Endodermal cell (in vitro differentiated cells): ENCODE measurements around the gene ELP1. TPM values are rescaled to one million over a fixed set of nuclear protein-coding genes. Genes with fewer than 3 reads are reported as not detected.
A peak's percentile ranks its signal among the peaks of the same experiment; 100 is the strongest.
"Not testable (repeated sequence)": the region's sequence is repeated elsewhere in the genome, so short reads cannot be mapped to it uniquely, and the experiment has no call there.

ENCODE experiments used
- DNase-seq: peaks from one replicate; pipeline ENCODE4 v3.0.0-alpha.2; 2017
- H3K27ac ChIP-seq: 2 replicates; pipeline ENCODE4 v1.5.1; 2013; ENCODE audit warnings: mild to moderate bottlenecking, low read depth, low read length, moderate library complexity
- H3K27me3 ChIP-seq: 2 replicates; pipeline ENCODE4 v1.6.1; 2013; ENCODE audit warnings: mild to moderate bottlenecking, low read length, moderate library complexity; ENCODE audit not compliant: insufficient read depth, control insufficient read depth, poor library complexity, severe bottlenecking
- H3K36me3 ChIP-seq: 2 replicates; pipeline ENCODE4 v1.7.0; 2013; ENCODE audit warnings: mild to moderate bottlenecking, low read length, moderate library complexity; ENCODE audit not compliant: control insufficient read depth, insufficient read depth
- H3K4me1 ChIP-seq: one replicate; pipeline ENCODE4 v1.7.0; 2013; ENCODE audit warnings: low read length; ENCODE audit not compliant: control insufficient read depth, insufficient read depth
- H3K4me3 ChIP-seq: 2 replicates; pipeline ENCODE4 v1.5.1; 2013; ENCODE audit warnings: mild to moderate bottlenecking, low read length, moderate library complexity
- H3K9ac ChIP-seq: 2 replicates; pipeline ENCODE4 v1.6.1; 2013; ENCODE audit warnings: mild to moderate bottlenecking, low read length, moderate library complexity; ENCODE audit not compliant: poor library complexity, severe bottlenecking; ENCODE audit errors: extremely low read depth
- H3K9me3 ChIP-seq: 2 replicates; pipeline ENCODE4 v1.6.1; 2013; ENCODE audit warnings: mild to moderate bottlenecking, low read length, moderate library complexity; ENCODE audit not compliant: control insufficient read depth
- H3K27ac Mint-ChIP-seq: 2 replicates; pipeline ENCODE4 v1.8.0; 2020; ENCODE audit warnings: mixed read lengths
- H3K27me3 Mint-ChIP-seq: 2 replicates; pipeline ENCODE4 v1.8.0; 2021; ENCODE audit warnings: mild to moderate bottlenecking, mixed read lengths; ENCODE audit not compliant: insufficient read depth
- H3K36me3 Mint-ChIP-seq: 2 replicates; pipeline ENCODE4 v1.8.0; 2020; ENCODE audit warnings: low read depth, mixed read lengths
- H3K4me1 Mint-ChIP-seq: 2 replicates; pipeline ENCODE4 v1.8.0; 2020; ENCODE audit warnings: mixed read lengths
- H3K4me3 Mint-ChIP-seq: 2 replicates; pipeline ENCODE4 v1.8.0; 2020; ENCODE audit warnings: mild to moderate bottlenecking, moderate library complexity, mixed read lengths
- H3K9me3 Mint-ChIP-seq: 2 replicates; pipeline ENCODE4 v1.8.0; 2020; ENCODE audit warnings: mild to moderate bottlenecking, mixed read lengths
- WGBS, 2 experiments: methylation state at CpG; one replicate each; pipeline versions ENCODE4 v1.1.5 to v1.1.7; 2013; ENCODE audit warnings: missing lambda C conversion rate in 2 of 2, mixed read lengths in 1 of 2; ENCODE audit not compliant: insufficient coverage in 1 of 2, insufficient read length in 1 of 2; 5-methylcytosine and 5-hydroxymethylcytosine counted together
- total RNA-seq, 2 donors: library from RNA; stranded (reverse); fragmentation: NEBNext Ultra II Directional in 1 of 2; extraction: Animal tissue kit (Norgen Biotek cat#: 25700) in 1 of 2; gene quantifications; 2 replicates in 1 of 2; 3 replicates in 1 of 2; pipeline ENCODE4 v1.2.1, GENCODE V29; 2021
- TF ChIP-seq, protein P1 (sequence below): fragments of 200-600 bp; sonication (generic); conservative IDR thresholded peaks from 2 replicates; pipeline ENCODE4 v1.5.0; 2021; ENCODE audit warnings: antibody characterized with exemption, mild to moderate bottlenecking

Gene ELP1
- total RNA-seq, 2 donors from 2014 or later = 32.9 to 37.1 TPM

DNA sequence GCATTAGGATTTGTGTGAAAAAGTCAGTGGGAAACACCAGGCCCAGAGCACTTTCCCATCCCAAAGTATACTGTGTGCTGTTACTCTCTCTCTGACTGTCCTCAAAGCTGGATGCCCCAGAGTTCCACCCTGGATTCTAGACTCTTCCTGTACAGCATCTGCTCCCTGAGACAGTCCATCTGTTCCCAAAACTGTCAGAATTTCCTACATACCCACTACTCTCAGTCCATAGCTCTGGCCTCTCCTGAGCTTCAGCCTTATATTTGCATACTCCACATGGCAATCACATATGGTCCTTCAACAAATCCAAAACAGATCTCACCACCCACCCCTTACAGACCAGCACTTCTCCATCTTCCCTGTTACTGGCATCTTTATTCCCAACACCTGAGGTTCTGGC lies 9.5 kb downstream of the ELP1 start:
- Mint-ChIP-seq H3K36me3 (peaks cover 51% of the 10 kb centered on the region), H3K4me1 (no peaks in the 10 kb centered on the region), H3K27ac (peak overlapping the region; percentile 9), H3K4me3 (no peak overlapping the region), H3K9me3 (no peaks in the 10 kb centered on the region), H3K27me3 (no peaks in the 10 kb centered on the region)
- Histone ChIP-seq H3K9ac (no peak overlapping the region), H3K4me3 (no peak overlapping the region), H3K27ac (no peak overlapping the region), H3K4me1 (no peaks in the 10 kb centered on the region), H3K36me3 (peaks cover 80% of the 10 kb centered on the region), H3K27me3 (no peaks in the 10 kb centered on the region), H3K9me3 (no peaks in the 10 kb centered on the region)
- TF ChIP-seq, protein P1, sequence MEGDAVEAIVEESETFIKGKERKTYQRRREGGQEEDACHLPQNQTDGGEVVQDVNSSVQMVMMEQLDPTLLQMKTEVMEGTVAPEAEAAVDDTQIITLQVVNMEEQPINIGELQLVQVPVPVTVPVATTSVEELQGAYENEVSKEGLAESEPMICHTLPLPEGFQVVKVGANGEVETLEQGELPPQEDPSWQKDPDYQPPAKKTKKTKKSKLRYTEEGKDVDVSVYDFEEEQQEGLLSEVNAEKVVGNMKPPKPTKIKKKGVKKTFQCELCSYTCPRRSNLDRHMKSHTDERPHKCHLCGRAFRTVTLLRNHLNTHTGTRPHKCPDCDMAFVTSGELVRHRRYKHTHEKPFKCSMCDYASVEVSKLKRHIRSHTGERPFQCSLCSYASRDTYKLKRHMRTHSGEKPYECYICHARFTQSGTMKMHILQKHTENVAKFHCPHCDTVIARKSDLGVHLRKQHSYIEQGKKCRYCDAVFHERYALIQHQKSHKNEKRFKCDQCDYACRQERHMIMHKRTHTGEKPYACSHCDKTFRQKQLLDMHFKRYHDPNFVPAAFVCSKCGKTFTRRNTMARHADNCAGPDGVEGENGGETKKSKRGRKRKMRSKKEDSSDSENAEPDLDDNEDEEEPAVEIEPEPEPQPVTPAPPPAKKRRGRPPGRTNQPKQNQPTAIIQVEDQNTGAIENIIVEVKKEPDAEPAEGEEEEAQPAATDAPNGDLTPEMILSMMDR = no peak
- no peak for DNase-seq

- H3K36me3 Mint-ChIP-seq = peaks cover 52% of the 10 kb centered on the region
- Histone ChIP-seq H3K4me1 (no peaks in the 10 kb centered on the region), H3K36me3 (peaks cover 88% of the 10 kb centered on the region), H3K9ac (no peak overlapping the region), H3K27ac (no peak overlapping the region), H3K27me3 (no peaks in the 10 kb centered on the region), H3K4me3 (no peak overlapping the region), H3K9me3 (no peaks in the 10 kb centered on the region)
- TF ChIP-seq, protein P1 = no peak
- H3K4me1 Mint-ChIP-seq = no peaks in the 10 kb centered on the region
- no peaks in the 10 kb centered on the region for H3K27me3 Mint-ChIP-seq
- H3K4me3 Mint-ChIP-seq = no peak overlapping the region
- no peak overlapping the region for H3K27ac Mint-ChIP-seq
- no peaks in the 10 kb centered on the region for H3K9me3 Mint-ChIP-seq
- no peak for DNase-seq
- WGBS, 2 experiments = 92% methylated on average over 1 of the region's 1 CpG; no CpG with 5 or more reads in 1 of the 2 experiments
Measured at GRCh38 chr9:108921200-108921599, 12.7 kb downstream of the ELP1 start.

- peaks cover 51% of the 10 kb centered on the region for H3K36me3 Mint-ChIP-seq
- peaks cover 87% of the 10 kb centered on the region for H3K36me3 ChIP-seq
- not testable (repeated sequence) for H3K4me3 Mint-ChIP-seq
Measured at GRCh38 chr9:108920401-108920800, 13.5 kb downstream of the ELP1 start.

DNA sequence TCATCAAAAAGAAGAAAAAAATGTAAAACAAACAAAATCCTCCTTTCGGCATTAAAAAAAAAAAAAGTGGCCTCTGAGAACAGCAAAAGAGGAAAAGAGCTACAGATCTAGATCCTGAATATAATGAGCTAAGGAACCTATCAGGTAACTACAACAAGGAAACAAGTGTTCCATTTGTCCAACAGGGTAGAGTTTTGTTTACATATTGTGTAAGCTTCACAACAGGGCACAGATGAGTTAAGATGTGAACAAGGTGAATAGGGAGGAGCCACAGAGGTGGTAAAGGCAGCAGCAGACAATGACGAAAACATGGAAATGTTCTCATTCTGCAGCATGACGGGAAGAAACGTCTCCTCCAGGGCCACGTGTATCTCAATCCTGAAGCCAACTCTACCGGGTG lies 14.4 kb downstream of the ELP1 start:
- H3K4me3 Mint-ChIP-seq = no peak overlapping the region
- H3K36me3 Mint-ChIP-seq = peaks cover 47% of the 10 kb centered on the region
- no peaks in the 10 kb centered on the region for H3K27me3 Mint-ChIP-seq
- H3K27ac ChIP-seq = no peak overlapping the region
- peaks cover 87% of the 10 kb centered on the region for H3K36me3 ChIP-seq
- H3K9me3 Mint-ChIP-seq = no peaks in the 10 kb centered on the region
- H3K4me1 Mint-ChIP-seq = no peaks in the 10 kb centered on the region
- no peaks in the 10 kb centered on the region for H3K27me3 ChIP-seq
- H3K9me3 ChIP-seq = no peaks in the 10 kb centered on the region
- no peaks in the 10 kb centered on the region for H3K4me1 ChIP-seq
- TF ChIP-seq, protein P1 = no peak
- WGBS, 2 experiments = 90 to 92% methylated on average over 4 to 6 of the region's 6 CpGs
- no peak for DNase-seq
- H3K9ac ChIP-seq = no peak overlapping the region
- no peak overlapping the region for H3K27ac Mint-ChIP-seq
- H3K4me3 ChIP-seq = no peak overlapping the region

More at GRCh38 chr9:108920401-108920800, 13.5 kb downstream of the ELP1 start:
- H3K9me3 ChIP-seq, H3K4me1 Mint-ChIP-seq, H3K27ac Mint-ChIP-seq, H3K27me3 Mint-ChIP-seq, H3K9me3 Mint-ChIP-seq, H3K27me3 ChIP-seq, H3K27ac ChIP-seq, H3K4me3 ChIP-seq, DNase-seq, H3K9ac ChIP-seq, H3K4me1 ChIP-seq: not testable (repeated sequence)
- WGBS, 2 experiments = 83 to 100% methylated on average over 1 of the region's 1 CpG
